Memory B cell (primary cell): ENCODE measurements around the gene HMGCLL1.

Source experiments
- ATAC-seq: fragments of 150-1000 bp; cut with Tn5 transposase; 2 replicates; pipeline ENCODE4 v1.10.0; 2021; ENCODE audit warnings: low read depth, mild to moderate bottlenecking, moderate library complexity
- DNase-seq, 2 donors: peaks; one replicate each; pipeline ENCODE4 v3.0.0; 2022; ENCODE audit warnings: low spot score in 2 of 2
- H3K27ac Mint-ChIP-seq: one replicate; pipeline ENCODE4 v1.8.0; 2022; ENCODE audit warnings: mild to moderate bottlenecking, moderate library complexity, mixed read lengths
- H3K27me3 Mint-ChIP-seq: one replicate; pipeline ENCODE4 v1.8.0; 2022; ENCODE audit warnings: mixed read lengths
- H3K36me3 Mint-ChIP-seq: one replicate; pipeline ENCODE4 v1.8.0; 2022; ENCODE audit warnings: mild to moderate bottlenecking, mixed read lengths
- H3K4me1 Mint-ChIP-seq: one replicate; pipeline ENCODE4 v1.8.0; 2022; ENCODE audit warnings: mixed read lengths
- H3K4me3 Mint-ChIP-seq: one replicate; pipeline ENCODE4 v1.8.0; 2022; ENCODE audit warnings: mild to moderate bottlenecking, moderate library complexity, mixed read lengths
- H3K9me3 Mint-ChIP-seq: one replicate; pipeline ENCODE4 v1.8.0; 2022; ENCODE audit warnings: mixed read lengths

Gene HMGCLL1

GRCh38 chr6:55511122-55511800 is 67.7 kb downstream of the HMGCLL1 start:
- DNase-seq: no peak
- peaks cover 3% of the 10 kb centered on the region for H3K9me3 Mint-ChIP-seq
- H3K4me3 Mint-ChIP-seq: no peak overlapping the region
- no peak overlapping the region for H3K27ac Mint-ChIP-seq
- no peaks in the 10 kb centered on the region for H3K4me1 Mint-ChIP-seq
- no peaks in the 10 kb centered on the region for H3K36me3 Mint-ChIP-seq
- H3K27me3 Mint-ChIP-seq: no peaks in the 10 kb centered on the region
- no peak for ATAC-seq

- Mint-ChIP-seq H3K36me3 (no peaks in the 10 kb centered on the region), H3K4me1 (no peaks in the 10 kb centered on the region), H3K27me3 (no peaks in the 10 kb centered on the region), H3K27ac (no peak overlapping the region), H3K4me3 (no peak overlapping the region), H3K9me3 (peaks cover 8% of the 10 kb centered on the region)
- DNase-seq (no peak), ATAC-seq (no peak)
Measured at GRCh38 chr6:55499591-55499990, 79.4 kb downstream of the HMGCLL1 start.

DNA sequence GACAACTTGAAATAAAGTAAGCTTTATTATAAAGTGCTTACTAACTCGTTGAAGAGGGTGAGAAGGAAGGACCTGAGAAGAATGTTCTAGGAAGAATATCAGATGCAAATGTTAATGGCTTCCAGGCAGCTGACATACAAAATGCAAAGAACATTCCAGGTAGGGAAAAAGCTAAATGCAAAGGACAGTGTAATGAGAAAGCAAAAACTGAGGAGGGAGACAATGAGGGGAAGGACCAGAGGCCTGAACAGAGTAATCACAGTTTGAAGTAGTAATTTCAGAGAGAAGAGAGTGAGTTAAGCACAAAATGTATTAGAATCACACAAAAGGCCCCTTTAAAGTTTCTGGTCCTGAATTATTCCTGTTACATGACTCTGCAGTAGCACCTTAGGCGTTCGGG is 81.3 kb downstream of the HMGCLL1 start:
- no peaks in the 10 kb centered on the region for H3K4me1 Mint-ChIP-seq
- DNase-seq: no peak
- no peaks in the 10 kb centered on the region for H3K36me3 Mint-ChIP-seq
- no peak overlapping the region for H3K4me3 Mint-ChIP-seq
- H3K9me3 Mint-ChIP-seq: peaks cover 11% of the 10 kb centered on the region
- no peaks in the 10 kb centered on the region for H3K27me3 Mint-ChIP-seq
- H3K27ac Mint-ChIP-seq: no peak overlapping the region
- ATAC-seq: no peak

DNA sequence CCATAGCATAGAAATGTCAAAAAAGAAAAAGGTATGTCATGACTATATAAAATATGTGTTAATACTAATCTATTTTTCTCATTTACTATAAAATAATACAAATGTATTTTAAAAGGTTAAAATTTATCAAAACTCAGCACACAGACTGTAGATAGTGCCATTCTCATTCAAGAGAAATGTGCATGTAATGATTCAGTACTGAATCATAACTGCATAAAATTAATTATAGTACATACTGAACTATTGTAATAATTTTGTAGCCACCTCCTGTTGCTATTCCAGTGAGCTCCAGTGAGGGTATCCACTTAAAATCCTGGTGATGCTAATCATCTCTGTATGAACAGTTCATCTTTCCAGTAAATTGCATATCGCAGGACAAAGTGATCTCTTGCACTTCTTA is 82.8 kb downstream of the HMGCLL1 start:
- no peaks in the 10 kb centered on the region for H3K36me3 Mint-ChIP-seq
- DNase-seq (no peak), ATAC-seq (no peak)
- H3K4me3 Mint-ChIP-seq: no peak overlapping the region
- H3K4me1 Mint-ChIP-seq: no peaks in the 10 kb centered on the region
- H3K9me3 Mint-ChIP-seq: peaks cover 13% of the 10 kb centered on the region
- H3K27me3 Mint-ChIP-seq: no peaks in the 10 kb centered on the region
- H3K27ac Mint-ChIP-seq: no peak overlapping the region

- Mint-ChIP-seq H3K9me3 (peaks cover 13% of the 10 kb centered on the region), H3K27me3 (no peaks in the 10 kb centered on the region), H3K36me3 (no peaks in the 10 kb centered on the region), H3K27ac (no peak overlapping the region), H3K4me1 (no peaks in the 10 kb centered on the region), H3K4me3 (no peak overlapping the region)
- DNase-seq (no peak), ATAC-seq (no peak)
Measured at GRCh38 chr6:55495277-55495676, 83.7 kb downstream of the HMGCLL1 start.

- Mint-ChIP-seq H3K4me3 (no peak overlapping the region), H3K27me3 (no peaks in the 10 kb centered on the region), H3K9me3 (peaks cover 13% of the 10 kb centered on the region), H3K36me3 (no peaks in the 10 kb centered on the region), H3K4me1 (no peaks in the 10 kb centered on the region), H3K27ac (no peak overlapping the region)
- ATAC-seq (no peak), DNase-seq (no peak)
Measured at GRCh38 chr6:55494411-55494810, 84.6 kb downstream of the HMGCLL1 start.

DNA sequence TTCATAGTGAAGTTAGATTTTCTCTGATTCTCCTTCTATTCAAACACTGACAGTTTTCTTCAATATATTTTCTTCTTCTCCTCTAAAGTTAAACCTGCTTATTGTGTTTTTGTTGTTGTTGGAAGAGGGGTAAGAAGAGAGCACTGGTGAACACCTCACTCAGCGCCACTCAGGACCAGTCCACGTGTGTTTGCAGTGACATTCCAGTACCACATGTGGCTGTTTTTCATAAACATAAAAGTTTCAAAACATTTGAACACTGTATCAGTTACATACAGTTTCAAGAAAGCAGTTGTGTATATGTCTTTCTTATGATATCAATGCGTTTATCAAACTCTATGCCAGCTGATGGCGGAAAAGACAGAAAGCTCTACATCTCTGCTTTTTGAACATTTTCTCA is 86.7 kb downstream of the HMGCLL1 start:
- no peak for ATAC-seq
- H3K9me3 Mint-ChIP-seq: peaks cover 12% of the 10 kb centered on the region
- no peaks in the 10 kb centered on the region for H3K27me3 Mint-ChIP-seq
- H3K4me3 Mint-ChIP-seq: no peak overlapping the region
- H3K36me3 Mint-ChIP-seq: no peaks in the 10 kb centered on the region
- no peaks in the 10 kb centered on the region for H3K4me1 Mint-ChIP-seq
- H3K27ac Mint-ChIP-seq: no peak overlapping the region
- no peak for DNase-seq

DNA sequence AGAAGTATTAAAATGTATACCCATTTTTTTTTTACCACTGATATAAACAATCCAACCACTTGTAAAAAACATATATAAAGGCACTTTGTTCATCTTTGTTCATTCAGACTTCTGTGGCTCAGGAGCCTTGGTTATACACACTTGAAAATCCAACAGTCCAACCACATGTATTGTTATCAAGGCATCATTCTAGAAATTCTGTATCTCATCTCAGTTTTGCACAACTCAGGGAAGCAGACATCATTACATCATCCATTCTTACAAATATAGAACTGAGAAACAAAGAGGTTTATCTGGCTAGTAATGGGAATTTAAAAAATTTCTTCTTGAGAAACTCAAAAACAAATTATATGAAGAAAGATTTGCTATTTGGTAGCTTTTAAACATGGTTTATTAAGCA is 88.1 kb downstream of the HMGCLL1 start:
- Mint-ChIP-seq H3K9me3 (peaks cover 12% of the 10 kb centered on the region), H3K27ac (no peak overlapping the region), H3K36me3 (no peaks in the 10 kb centered on the region), H3K4me1 (no peaks in the 10 kb centered on the region), H3K4me3 (no peak overlapping the region), H3K27me3 (no peaks in the 10 kb centered on the region)
- ATAC-seq (no peak), DNase-seq (no peak)

DNA sequence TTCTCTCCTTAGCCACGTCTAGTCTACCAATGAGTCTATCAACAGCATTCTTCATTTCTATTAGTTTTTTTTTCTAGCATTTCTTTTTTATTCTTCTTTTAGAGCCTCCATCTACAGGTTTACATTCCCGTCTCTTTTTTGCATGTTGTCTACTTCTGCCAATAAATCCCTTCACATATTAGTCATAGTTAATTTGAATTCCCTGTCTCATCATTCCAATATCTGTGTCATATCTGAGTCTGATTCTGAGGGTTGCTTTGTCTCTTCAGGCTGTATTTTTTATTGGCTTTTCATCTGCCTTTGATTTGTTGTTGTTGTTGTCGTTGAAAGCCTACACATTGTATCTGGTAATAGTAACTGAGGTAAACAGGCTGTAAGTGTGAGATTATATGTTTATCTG is 104.6 kb downstream of the HMGCLL1 start:
- H3K9me3 Mint-ChIP-seq: peaks cover 8% of the 10 kb centered on the region
- no peak for ATAC-seq
- no peak for DNase-seq
- H3K36me3 Mint-ChIP-seq: no peaks in the 10 kb centered on the region
- H3K27ac Mint-ChIP-seq: no peak overlapping the region
- no peak overlapping the region for H3K4me3 Mint-ChIP-seq
- no peaks in the 10 kb centered on the region for H3K4me1 Mint-ChIP-seq
- H3K27me3 Mint-ChIP-seq: no peaks in the 10 kb centered on the region

DNA sequence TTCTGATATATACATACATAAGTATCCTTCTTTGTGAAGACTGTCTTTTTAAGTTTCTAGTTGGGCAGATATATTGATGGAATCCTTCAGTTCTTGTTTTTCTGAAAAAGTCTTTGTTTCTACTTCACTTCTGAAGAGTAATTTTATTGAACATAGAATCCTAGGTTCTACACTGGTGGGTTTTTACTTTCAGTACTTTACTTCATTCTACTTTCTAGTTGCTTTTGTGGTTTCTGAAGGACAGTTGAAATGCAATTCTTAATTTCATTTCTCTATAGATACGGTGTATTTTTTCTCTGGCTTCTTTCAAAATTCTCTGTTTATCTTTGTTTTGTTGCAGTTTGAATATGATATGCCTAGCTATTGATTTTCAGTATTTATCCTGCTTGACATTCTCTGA is 105.3 kb downstream of the HMGCLL1 start:
- Mint-ChIP-seq H3K27me3 (no peaks in the 10 kb centered on the region), H3K4me1 (no peaks in the 10 kb centered on the region), H3K9me3 (peaks cover 9% of the 10 kb centered on the region), H3K36me3 (no peaks in the 10 kb centered on the region), H3K4me3 (no peak overlapping the region), H3K27ac (no peak overlapping the region)
- no peak for DNase-seq
- ATAC-seq: no peak

GRCh38 chr6:55469951-55470366 is 109.0 kb downstream of the HMGCLL1 start:
- ATAC-seq: no peak
- no peaks in the 10 kb centered on the region for H3K27me3 Mint-ChIP-seq
- no peaks in the 10 kb centered on the region for H3K36me3 Mint-ChIP-seq
- no peak overlapping the region for H3K27ac Mint-ChIP-seq
- peaks cover 10% of the 10 kb centered on the region for H3K9me3 Mint-ChIP-seq
- no peak overlapping the region for H3K4me3 Mint-ChIP-seq
- no peaks in the 10 kb centered on the region for H3K4me1 Mint-ChIP-seq
- DNase-seq: no peak

DNA sequence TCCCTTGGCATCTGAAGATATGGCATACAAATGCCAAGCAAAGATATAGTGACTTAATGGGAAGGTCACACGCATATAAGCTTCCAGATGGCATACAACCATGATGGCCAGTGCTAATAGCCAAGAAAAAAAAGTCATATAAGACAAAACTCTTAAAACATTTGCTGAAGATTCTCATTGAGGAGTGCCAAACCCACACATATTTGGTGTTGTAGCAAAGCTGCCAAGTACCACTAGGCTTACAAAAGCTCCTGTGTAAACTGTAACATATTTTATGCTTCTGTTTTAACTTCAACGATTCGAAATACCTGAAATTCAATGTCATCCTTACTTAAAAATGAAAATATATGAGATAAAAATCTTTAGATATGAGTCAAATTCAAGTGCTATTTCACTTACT is 123.0 kb downstream of the HMGCLL1 start:
- peaks cover 6% of the 10 kb centered on the region for H3K9me3 Mint-ChIP-seq
- H3K4me1 Mint-ChIP-seq: no peaks in the 10 kb centered on the region
- no peaks in the 10 kb centered on the region for H3K36me3 Mint-ChIP-seq
- no peak overlapping the region for H3K27ac Mint-ChIP-seq
- DNase-seq (no peak), ATAC-seq (no peak)
- H3K27me3 Mint-ChIP-seq: no peaks in the 10 kb centered on the region
- no peak overlapping the region for H3K4me3 Mint-ChIP-seq

DNA sequence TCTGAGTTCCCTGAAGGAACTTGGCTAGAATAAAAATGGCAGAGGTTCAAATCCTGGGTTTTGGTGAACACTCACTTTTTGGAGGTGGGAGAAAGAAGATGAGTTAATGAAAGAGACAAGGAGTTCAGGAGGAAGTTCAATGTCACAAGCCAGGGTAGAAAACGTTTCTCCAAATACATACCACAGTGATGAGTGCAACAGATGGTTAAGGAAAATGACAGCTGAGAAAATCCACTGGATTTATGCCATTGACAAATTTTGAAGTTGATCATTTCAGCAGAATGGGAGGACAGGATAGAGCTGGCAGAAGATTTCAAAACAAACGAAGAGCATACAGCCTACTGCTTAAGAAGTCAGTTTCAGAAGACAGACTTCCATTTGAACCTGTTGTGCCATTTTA is 129.0 kb downstream of the HMGCLL1 start:
- ATAC-seq (no peak), DNase-seq (no peak)
- Mint-ChIP-seq H3K4me3 (no peak overlapping the region), H3K9me3 (peaks cover 6% of the 10 kb centered on the region), H3K36me3 (no peaks in the 10 kb centered on the region), H3K4me1 (no peaks in the 10 kb centered on the region), H3K27ac (no peak overlapping the region), H3K27me3 (no peaks in the 10 kb centered on the region)

DNA sequence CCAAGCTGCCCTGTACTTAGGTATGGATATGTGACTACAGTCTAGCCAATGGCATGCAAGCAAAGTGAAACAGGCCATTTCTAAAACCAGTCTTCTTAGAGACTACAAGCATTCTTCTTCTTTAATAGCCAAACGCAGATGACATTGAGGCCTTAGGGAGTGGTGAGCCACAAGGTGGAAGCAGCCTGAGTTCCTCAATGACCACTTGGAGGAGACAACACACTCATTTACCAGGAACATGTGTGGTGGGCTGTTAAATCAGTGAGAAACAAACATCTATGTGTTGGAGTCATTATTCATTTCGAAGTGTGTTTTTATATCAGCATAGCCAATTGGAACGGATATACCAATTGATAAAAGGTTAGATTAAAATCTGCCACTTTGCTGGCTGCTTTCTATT is 129.8 kb downstream of the HMGCLL1 start:
- ATAC-seq: no peak
- no peak overlapping the region for H3K27ac Mint-ChIP-seq
- no peak for DNase-seq
- no peak overlapping the region for H3K4me3 Mint-ChIP-seq
- H3K27me3 Mint-ChIP-seq: no peaks in the 10 kb centered on the region
- no peaks in the 10 kb centered on the region for H3K36me3 Mint-ChIP-seq
- H3K4me1 Mint-ChIP-seq: no peaks in the 10 kb centered on the region
- peaks cover 6% of the 10 kb centered on the region for H3K9me3 Mint-ChIP-seq

- Mint-ChIP-seq H3K9me3 (peaks cover 6% of the 10 kb centered on the region), H3K27me3 (no peaks in the 10 kb centered on the region), H3K4me1 (no peaks in the 10 kb centered on the region), H3K27ac (no peak overlapping the region), H3K36me3 (no peaks in the 10 kb centered on the region), H3K4me3 (no peak overlapping the region)
- DNase-seq (no peak), ATAC-seq (no peak)
Measured at GRCh38 chr6:55448451-55448850, 130.5 kb downstream of the HMGCLL1 start.
